Glomerular endothelial cell (primary cell): ENCODE data around the gene HEATR9. TPM values are rescaled to one million over a fixed set of nuclear protein-coding genes. Genes with fewer than 3 reads are reported as not detected.
"Not testable (repeated sequence)": the region's sequence is repeated elsewhere in the genome, so short reads cannot be mapped to it uniquely, and the experiment has no call there.

Source experiments
- DNase-seq: peaks from one replicate; pipeline ENCODE4 v3.0.0-alpha.2; 2011; ENCODE audit warnings: low read depth, low spot score; ENCODE audit errors: extremely low read depth
- total RNA-seq: library from RNA; depleted of rRNA; stranded (reverse); fragments of >200 nt; gene quantifications from 2 replicates; pipeline ENCODE4 v1.2.3, GENCODE V29; 2015

Gene HEATR9
- not detected in 2 replicates for total RNA-seq

DNA sequence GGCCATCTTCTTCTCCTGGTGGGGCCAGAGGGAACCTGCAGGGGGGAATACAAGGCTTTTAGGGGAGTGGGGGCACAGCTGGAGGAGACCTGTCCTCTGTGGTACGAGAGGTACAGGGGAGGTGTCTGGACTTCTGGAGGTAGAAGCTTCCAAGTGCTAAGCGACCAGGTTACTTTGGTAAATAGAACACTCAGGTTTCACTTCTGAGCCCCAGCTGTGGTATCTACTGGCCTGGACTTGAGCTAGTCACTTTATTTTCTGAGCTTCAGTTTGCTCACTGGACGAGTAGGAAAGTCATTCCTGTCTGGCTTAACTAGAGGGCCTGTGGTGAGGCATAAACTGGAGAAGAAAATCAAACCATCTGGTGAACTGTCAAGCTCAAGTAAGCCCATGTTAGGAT is at the start of gene HEATR9:
Gene HEATR9 (minus strand): TSS at position 155 of the 400 bp plus-strand sequence. CDS start 149 bp downstream, at position 6.
- no peak for DNase-seq

- no peak for DNase-seq
Observed at GRCh38 chr17:35917519-35918213, 49.0 kb upstream of the HEATR9 start.

DNA sequence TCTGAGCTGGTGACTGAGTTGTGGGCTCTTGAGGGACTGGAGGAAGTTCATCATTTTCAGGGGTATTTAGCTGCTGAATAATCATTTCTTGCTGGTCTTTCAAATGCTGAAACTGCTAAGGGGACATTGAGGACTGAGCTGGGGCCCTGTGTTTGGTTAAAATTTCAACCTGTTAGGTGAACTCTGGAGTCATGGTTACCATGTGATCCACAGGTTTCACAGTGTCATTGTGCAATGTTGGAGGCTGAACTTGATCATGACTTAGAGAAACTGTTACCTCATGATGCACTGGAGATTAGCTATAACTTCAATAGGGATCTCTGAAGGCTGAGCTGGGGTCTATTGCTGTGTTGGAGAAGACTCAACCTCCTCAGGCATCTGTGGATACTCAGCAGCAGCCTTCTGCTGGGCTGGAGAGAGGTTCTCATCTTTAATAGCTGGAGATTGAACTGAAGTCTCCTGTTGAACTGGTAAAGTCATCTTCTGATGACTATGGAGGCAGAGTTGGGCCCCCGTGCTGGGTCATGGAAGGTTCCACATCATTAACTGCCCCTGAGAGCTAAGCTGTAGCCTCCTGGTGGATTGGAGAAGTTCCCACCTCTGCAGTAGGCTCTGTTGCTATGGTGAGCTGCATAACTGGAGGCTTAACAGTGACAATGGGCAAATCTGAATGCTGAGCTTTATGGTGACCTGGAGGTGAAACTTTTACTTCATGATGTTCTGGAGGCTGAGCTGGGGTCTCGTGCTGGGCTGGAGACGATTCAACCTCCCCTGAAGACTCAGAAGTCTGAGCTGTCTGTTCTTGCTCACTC is 46.7 kb upstream of the HEATR9 start:
- no peak for DNase-seq

DNA sequence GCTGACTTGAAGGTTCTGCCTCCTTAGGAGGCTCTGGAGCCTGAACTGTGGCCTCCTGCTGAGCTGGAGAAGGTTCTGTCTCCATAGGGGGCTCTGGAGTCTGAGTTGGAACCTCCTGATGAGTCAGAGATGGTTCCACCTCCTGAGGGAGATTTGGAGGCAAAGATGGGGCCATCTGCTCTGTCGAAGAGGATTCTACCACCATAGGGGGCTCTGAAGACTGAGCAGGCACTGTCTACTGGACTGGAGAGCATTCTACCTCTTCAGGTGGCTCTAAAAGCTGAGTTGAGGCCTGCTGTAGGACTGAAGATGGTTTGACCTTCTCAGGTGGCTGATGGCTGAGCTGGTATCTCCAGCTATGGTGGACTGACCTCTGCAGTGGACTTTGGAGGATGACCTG is 45.7 kb upstream of the HEATR9 start:
- no peak for DNase-seq

DNA sequence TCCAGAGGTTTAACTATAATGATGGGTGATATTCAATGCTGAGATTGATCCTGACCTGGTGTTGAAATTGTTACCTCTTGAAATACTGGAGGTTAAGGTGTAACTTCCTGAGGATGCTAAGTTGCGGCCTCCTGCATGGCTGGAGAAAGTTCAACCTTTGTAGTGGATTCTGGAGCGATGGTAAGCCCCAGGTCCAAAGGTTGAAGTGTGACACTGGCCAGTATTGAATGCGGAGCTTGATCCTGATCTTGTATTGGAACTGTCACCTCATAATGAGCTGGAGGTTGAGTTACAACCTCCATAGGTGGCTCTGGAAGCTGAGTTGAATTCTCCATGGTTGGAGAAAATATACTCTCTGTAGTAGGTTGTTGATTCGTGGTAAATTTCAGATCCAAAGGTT is 44.9 kb upstream of the HEATR9 start:
- DNase-seq: no peak

GRCh38 chr17:35912942-35913341 is 44.3 kb upstream of the HEATR9 start:
- no peak for DNase-seq

GRCh38 chr17:35912339-35912912 is 43.7 kb upstream of the HEATR9 start:
- no peak for DNase-seq

- no peak for DNase-seq
Observed at GRCh38 chr17:35909408-35909807, 40.7 kb upstream of the HEATR9 start.

- no peak for DNase-seq
Observed at GRCh38 chr17:35907691-35908090, 39.0 kb upstream of the HEATR9 start.

DNA sequence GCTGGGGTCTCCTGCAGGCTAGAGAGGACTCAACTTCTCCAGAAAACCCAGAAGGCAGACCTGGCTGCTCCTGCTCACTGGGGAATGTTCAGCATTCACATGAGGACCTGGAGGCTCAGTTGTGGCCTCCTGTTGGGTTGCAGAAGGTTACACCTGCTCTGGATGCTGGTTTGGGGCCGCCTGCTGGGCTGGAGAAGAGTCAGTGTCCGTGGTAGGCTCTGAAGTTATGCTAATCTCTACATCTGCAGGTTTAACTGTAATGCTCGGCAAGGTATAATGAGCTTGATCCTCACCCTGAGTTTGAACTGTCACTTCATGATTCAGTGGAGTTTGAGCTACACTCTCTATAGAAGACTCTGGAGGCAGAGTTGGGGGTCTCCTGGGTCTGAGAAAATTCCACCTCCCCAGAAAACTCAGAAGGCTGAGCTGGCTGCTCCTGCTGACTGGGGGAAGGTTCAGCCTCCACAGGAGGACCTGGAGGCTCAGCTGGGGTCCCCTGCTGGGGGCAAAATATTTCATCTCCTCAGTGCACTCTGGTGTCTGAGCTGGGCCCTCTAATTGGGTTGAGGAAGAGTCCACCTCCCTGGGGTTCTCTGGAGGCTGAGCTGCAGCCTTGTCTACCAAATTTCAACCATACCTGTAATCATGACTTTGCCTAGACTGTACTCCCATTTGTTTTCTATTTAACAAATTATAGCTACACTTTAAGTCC is 38.4 kb upstream of the HEATR9 start:
- DNase-seq: no peak

GRCh38 chr17:35906191-35906925 is 37.7 kb upstream of the HEATR9 start:
- no peak for DNase-seq

GRCh38 chr17:35903451-35903850 is 34.8 kb upstream of the HEATR9 start:
- no peak for DNase-seq

- no peak for DNase-seq
Observed at GRCh38 chr17:35901631-35902175, 33.0 kb upstream of the HEATR9 start.

DNA sequence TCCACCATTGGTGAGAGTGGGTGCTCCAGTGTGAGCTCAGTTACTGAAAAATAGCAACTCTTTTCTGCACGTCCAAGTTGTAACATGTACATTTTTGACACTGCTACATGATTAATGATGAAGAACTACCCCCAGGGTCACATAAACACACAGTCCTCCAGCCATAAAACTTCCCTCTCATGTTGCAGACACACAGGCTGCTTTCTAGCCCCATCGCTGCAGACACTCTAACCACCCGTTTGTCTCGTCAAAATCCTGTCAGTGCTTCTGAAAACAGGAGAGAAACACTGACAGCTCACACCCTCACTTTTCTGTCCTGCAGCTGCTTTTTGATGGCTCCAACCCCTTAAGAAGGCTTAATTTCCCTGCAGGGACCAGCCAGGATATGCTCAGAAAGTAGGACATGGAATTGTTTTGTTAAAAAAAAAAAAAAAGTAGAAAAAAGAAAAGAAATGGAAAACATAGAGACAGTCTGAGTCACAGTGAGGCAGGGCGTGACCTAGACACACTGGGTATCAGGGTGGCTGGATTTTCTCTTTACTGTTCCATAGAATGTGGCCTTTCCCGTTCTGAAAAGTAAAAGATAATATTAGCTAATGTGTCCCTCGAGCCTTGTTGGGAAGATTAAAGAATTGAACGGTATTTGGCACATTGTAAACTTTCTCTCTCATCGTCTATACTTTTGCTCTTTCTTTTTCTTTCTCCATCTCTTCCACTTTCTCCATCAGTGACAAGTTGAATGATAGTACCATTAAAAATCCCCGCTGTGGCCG is 32.2 kb upstream of the HEATR9 start:
- no peak for DNase-seq

DNA sequence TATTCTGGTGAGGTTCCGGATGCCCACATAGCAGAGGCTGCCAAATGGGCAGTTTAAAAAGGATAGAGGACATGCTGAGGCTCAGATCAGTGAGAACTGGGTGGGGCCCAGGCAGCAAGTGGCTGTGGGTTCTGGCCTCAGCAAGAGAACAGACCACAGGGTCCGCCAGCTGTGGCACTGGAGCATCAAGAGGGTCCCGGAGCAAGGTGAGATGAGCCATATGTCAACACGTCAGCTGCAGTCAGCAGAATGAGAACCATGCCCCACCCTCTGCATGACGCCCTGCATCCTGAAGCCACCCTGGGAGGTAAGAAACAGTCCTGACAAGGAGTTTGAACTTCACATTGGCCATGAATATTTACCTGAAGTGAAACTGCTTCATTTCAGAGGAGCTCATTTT is 31.6 kb upstream of the HEATR9 start:
- no peak for DNase-seq

DNA sequence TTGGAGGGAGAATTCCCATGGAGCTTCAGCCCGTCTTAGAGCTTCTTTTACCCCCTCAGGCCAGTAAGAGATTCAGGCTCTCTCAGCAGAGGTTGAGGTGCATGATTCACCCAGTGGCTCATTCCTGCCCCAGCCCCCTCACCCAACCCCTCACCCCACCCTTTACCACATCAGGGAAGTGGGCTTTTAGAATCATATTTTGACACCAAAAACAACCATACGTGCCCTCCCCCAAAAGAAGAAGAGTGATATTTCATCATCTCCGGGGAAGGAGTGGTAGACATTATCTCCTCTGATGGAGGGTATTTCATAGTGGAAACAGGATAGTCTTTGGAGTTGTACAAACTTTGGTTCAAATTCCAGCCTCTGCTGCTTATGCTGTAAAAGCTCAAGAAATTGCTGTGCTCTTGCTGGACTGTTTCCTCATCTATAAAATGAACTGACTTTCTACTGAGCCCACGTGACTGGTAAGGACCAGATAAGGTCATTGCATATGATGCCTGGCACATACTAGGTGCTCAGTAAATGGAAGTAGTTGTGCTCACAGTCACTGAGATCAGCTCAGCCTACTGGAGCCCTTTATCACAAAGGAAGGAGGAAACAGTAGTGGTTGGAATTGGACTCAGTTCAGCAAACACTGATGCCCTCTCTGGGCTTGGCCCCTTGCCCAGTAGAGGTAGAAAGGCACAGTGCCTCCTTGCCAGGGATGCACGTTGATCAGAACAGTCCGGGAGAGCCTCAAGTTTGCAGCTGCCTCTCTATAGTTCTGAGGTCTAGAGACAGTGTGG is 29.8 kb upstream of the HEATR9 start:
- no peak for DNase-seq

GRCh38 chr17:35897772-35898171 is 29.1 kb upstream of the HEATR9 start:
- not testable (repeated sequence) for DNase-seq
